ENCODE measurements around the gene TEDC1.

TEDC1 gene

GRCh38 chr14:105526776-105527380, 35.8 kb downstream of the TEDC1 start:
- peak; percentile 7 for DNase-seq (ENCODE audit: low read depth)

- DNase-seq (ENCODE audit: low read depth) = no peak
Observed at GRCh38 chr14:105527381-105527825, 36.4 kb downstream of the TEDC1 start.

- DNase-seq (ENCODE audit: low read depth) = peak; percentile 71
Observed at GRCh38 chr14:105527826-105528585, 37.0 kb downstream of the TEDC1 start.

GRCh38 chr14:105528586-105529318, 37.7 kb downstream of the TEDC1 start:
- no peak for DNase-seq (ENCODE audit: low read depth)

GRCh38 chr14:105529319-105529568, 38.2 kb downstream of the TEDC1 start:
- no peak for DNase-seq (ENCODE audit: low read depth)

- DNase-seq (ENCODE audit: low read depth) = no peak
Observed at GRCh38 chr14:105529569-105530284, 38.7 kb downstream of the TEDC1 start.

GRCh38 chr14:105530285-105531087, 39.4 kb downstream of the TEDC1 start:
- no peak for DNase-seq (ENCODE audit: low read depth)

GRCh38 chr14:105531088-105531893, 40.2 kb downstream of the TEDC1 start:
- DNase-seq (ENCODE audit: low read depth) = no peak

- DNase-seq (ENCODE audit: low read depth) = no peak
Observed at GRCh38 chr14:105531894-105532623, 41.0 kb downstream of the TEDC1 start.

GRCh38 chr14:105532735-105533141, 41.7 kb downstream of the TEDC1 start:
- peak; percentile 42 for DNase-seq (ENCODE audit: low read depth)

- DNase-seq (ENCODE audit: low read depth) = no peak
Observed at GRCh38 chr14:105533391-105533790, 42.3 kb downstream of the TEDC1 start.

- DNase-seq (ENCODE audit: low read depth) = no peak
Observed at GRCh38 chr14:105533811-105534498, 42.9 kb downstream of the TEDC1 start.

- DNase-seq (ENCODE audit: low read depth) = no peak
Observed at GRCh38 chr14:105534586-105534985, 43.5 kb downstream of the TEDC1 start.

- no peak for DNase-seq (ENCODE audit: low read depth)
Observed at GRCh38 chr14:105536051-105536450, 45.0 kb downstream of the TEDC1 start.

GRCh38 chr14:105536691-105537579, 45.9 kb downstream of the TEDC1 start:
- no peak for DNase-seq (ENCODE audit: low read depth)

- DNase-seq (ENCODE audit: low read depth) = peak; percentile 30
Observed at GRCh38 chr14:105537580-105538474, 46.8 kb downstream of the TEDC1 start.

- DNase-seq (ENCODE audit: low read depth) = no peak
Observed at GRCh38 chr14:105538481-105539049, 47.5 kb downstream of the TEDC1 start.
